ENCODE data around the gene PARD3. TPM values are rescaled to one million over a fixed set of nuclear protein-coding genes. Genes with fewer than 3 reads are reported as not detected.

The PARD3 gene
- total RNA-seq, 1 donor from 2014 or later = 34.1 TPM

DNA sequence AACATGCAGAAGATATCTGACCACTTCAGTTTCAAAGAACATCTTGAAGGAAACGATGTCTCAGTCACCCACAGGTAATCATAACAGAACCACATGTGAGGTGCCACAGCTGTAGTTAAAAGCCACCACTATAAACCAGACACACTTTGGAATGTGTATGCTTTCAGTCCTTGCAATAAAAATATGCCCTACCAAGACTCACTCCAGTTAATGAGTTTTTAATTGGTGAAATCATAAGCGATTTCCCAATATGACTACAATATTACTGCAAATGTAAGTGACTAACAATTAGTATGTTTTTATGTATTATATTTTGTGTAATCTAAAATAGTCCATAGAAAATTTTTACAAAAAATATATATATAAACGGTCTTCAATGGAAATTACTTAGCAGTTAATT lies 428.2 kb downstream of the PARD3 start:
- H3K4me1 ChIP-seq = no peaks in the 10 kb centered on the region
- intact Hi-C loops (cut with DNase I) = no loop called here
- H3K36me3 ChIP-seq = peaks cover 8% of the 10 kb centered on the region
- no peak for TF ChIP-seq CTCF (IDR thresholded peaks at IDR 0.05)
- no peak for ATAC-seq
- H3K9me3 ChIP-seq = no peaks in the 10 kb centered on the region
- no peak overlapping the region for H3K27ac ChIP-seq
- H3K4me3 ChIP-seq = no peak overlapping the region
- no peaks in the 10 kb centered on the region for H3K27me3 ChIP-seq (ENCODE audit: low read depth)
- DNase-seq = no peak

GRCh38 chr10:34384372-34384771 lies 430.7 kb downstream of the PARD3 start:
- H3K4me3 ChIP-seq = no peak overlapping the region
- ATAC-seq = no peak
- peaks cover 14% of the 10 kb centered on the region for H3K36me3 ChIP-seq
- H3K9me3 ChIP-seq = no peaks in the 10 kb centered on the region
- H3K27ac ChIP-seq = no peak overlapping the region
- H3K27me3 ChIP-seq (ENCODE audit: low read depth) = no peaks in the 10 kb centered on the region
- DNase-seq = no peak
- TF ChIP-seq CTCF (IDR thresholded peaks at IDR 0.05) = no peak
- intact Hi-C loops (cut with DNase I) = no loop called here
- no peaks in the 10 kb centered on the region for H3K4me1 ChIP-seq

DNA sequence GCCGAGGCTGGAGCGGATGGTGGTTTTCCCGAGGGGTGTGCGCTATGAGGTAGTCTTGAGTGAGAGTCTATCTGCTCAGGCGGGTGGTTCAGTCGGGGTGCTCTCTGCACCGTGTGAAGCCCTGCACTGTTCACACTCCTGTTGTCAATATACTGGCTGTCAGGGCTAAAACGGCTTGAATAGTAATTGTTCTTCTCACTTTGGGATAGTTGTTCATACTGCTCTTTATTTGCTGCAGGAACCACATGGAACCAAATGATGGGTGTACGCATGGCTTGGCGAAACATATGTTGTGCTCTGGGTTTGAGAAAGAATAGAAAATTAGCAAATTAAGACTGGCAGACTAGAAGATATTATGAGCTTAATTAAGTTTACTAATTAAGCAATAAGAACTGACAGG lies 432.5 kb downstream of the PARD3 start:
- H3K4me3 ChIP-seq = no peak overlapping the region
- H3K36me3 ChIP-seq = peaks cover 17% of the 10 kb centered on the region
- no peak overlapping the region for H3K27ac ChIP-seq
- H3K4me1 ChIP-seq = no peaks in the 10 kb centered on the region
- no peaks in the 10 kb centered on the region for H3K27me3 ChIP-seq (ENCODE audit: low read depth)
- intact Hi-C loops (cut with DNase I) = no loop called here
- no peak for ATAC-seq
- no peak for TF ChIP-seq CTCF (IDR thresholded peaks at IDR 0.05)
- no peak for DNase-seq
- H3K9me3 ChIP-seq = no peaks in the 10 kb centered on the region

DNA sequence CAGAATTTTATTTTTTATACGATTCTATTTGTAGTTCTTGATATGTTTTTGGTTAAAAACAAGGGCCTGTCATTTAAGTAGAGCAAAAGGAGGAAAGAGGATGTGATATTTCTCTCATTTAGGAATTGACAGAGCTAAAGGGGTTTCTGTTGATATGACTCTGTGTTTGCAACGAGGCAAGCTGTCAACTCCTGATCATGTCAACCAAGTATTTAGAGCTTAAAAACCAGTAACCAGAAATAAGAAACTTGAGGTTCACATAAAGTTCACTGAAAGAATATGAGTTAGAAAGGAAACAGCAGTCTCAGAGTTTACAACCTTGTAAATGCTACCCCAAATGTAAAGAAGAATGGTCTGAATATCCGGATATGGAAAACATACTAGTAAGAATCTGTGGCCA lies 434.2 kb downstream of the PARD3 start:
- Histone ChIP-seq H3K9me3 (no peaks in the 10 kb centered on the region), H3K27ac (no peak overlapping the region), H3K36me3 (peaks cover 24% of the 10 kb centered on the region), H3K27me3 (ENCODE audit: low read depth) (no peaks in the 10 kb centered on the region), H3K4me3 (no peak overlapping the region), H3K4me1 (no peaks in the 10 kb centered on the region)
- ATAC-seq (no peak), DNase-seq (no peak)
- no peak for TF ChIP-seq CTCF (IDR thresholded peaks at IDR 0.05)
- intact Hi-C loops (cut with DNase I) = no loop called here

- DNase-seq = no peak
- Histone ChIP-seq H3K4me1 (no peaks in the 10 kb centered on the region), H3K27me3 (ENCODE audit: low read depth) (no peaks in the 10 kb centered on the region), H3K4me3 (no peak overlapping the region), H3K36me3 (peaks cover 24% of the 10 kb centered on the region), H3K9me3 (no peaks in the 10 kb centered on the region), H3K27ac (no peak overlapping the region)
- TF ChIP-seq CTCF (IDR thresholded peaks at IDR 0.05) = no peak
- intact Hi-C loops (cut with DNase I) = no loop called here
- no peak for ATAC-seq
These were observed 436.8 kb downstream of the PARD3 start for GRCh38 chr10:34378297-34378696.

DNA sequence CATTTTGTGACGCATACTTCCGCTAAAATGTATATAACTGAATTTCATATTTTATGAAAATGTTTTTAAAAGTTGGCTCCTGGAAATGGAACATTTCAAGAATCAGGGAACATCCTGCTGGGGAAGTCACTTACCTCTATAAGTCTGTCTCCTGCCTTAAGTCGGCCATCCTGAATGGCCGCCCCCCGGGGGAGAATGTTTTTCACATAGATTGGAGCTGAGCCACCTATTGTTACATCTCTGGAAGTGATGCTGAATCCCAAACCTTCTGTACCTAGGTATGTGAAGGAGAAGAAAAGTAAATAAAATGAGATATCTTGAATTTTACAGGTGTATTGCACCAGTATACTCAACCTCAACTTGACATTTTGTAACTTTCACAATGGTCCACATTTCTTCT lies 437.3 kb downstream of the PARD3 start:
- ATAC-seq = no peak
- no peaks in the 10 kb centered on the region for H3K9me3 ChIP-seq
- TF ChIP-seq CTCF (IDR thresholded peaks at IDR 0.05) = no peak
- peaks cover 24% of the 10 kb centered on the region for H3K36me3 ChIP-seq
- H3K27me3 ChIP-seq (ENCODE audit: low read depth) = no peaks in the 10 kb centered on the region
- H3K4me3 ChIP-seq = no peak overlapping the region
- H3K4me1 ChIP-seq = no peaks in the 10 kb centered on the region
- no peak for DNase-seq
- intact Hi-C loops (cut with DNase I) = no loop called here
- no peak overlapping the region for H3K27ac ChIP-seq

All from lower lobe of right lung (tissue), 2 donors.